ENCODE measurements around the gene PASD1. TPM values are rescaled to one million over a fixed set of nuclear protein-coding genes. Genes with fewer than 3 reads are reported as not detected.
A peak's percentile ranks its signal among the peaks of the same experiment; 100 is the strongest.
"Not testable (repeated sequence)": the region's sequence is repeated elsewhere in the genome, so short reads cannot be mapped to it uniquely, and the experiment has no call there.

Gene PASD1, protein sequence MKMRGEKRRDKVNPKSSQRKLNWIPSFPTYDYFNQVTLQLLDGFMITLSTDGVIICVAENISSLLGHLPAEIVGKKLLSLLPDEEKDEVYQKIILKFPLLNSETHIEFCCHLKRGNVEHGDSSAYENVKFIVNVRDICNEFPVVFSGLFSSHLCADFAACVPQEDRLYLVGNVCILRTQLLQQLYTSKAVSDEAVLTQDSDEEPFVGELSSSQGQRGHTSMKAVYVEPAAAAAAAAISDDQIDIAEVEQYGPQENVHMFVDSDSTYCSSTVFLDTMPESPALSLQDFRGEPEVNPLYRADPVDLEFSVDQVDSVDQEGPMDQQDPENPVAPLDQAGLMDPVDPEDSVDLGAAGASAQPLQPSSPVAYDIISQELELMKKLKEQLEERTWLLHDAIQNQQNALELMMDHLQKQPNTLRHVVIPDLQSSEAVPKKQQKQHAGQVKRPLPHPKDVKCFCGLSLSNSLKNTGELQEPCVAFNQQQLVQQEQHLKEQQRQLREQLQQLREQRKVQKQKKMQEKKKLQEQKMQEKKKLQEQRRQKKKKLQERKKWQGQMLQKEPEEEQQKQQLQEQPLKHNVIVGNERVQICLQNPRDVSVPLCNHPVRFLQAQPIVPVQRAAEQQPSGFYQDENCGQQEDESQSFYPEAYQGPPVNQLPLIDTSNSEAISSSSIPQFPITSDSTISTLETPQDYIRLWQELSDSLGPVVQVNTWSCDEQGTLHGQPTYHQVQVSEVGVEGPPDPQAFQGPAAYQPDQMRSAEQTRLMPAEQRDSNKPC
- total RNA-seq (2014; rRNA removed; shearing (Covaris generic)), result 0.12 TPM in 1 of 2 replicates, not detected in the other

DNA sequence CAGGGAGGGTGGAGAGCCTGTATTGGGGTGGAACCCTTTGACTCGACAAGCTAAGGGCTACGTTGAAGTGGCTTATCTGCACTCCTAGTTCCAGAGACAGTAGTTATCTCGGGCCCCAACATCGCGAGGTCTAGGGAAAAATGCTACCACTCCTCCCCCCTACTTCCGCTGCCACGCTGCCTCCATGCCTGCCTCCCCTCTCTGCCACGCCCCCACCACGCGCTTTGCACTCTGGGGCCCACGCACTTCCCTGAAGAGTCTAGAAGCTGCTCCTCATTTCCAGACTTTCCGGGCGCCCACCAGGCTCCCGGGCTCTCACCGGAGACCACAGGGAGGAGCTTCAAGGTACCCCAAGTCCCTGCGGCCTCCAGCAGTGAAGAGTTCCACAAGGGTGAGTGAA is at the start of gene PASD1:
Gene PASD1, plus strand, starts transcription at position 227 of the 400 bp plus-strand sequence. CDS start 37,879 bp downstream, outside the sequence.
- no peak for DNase-seq (ENCODE audit: low spot score)

DNA sequence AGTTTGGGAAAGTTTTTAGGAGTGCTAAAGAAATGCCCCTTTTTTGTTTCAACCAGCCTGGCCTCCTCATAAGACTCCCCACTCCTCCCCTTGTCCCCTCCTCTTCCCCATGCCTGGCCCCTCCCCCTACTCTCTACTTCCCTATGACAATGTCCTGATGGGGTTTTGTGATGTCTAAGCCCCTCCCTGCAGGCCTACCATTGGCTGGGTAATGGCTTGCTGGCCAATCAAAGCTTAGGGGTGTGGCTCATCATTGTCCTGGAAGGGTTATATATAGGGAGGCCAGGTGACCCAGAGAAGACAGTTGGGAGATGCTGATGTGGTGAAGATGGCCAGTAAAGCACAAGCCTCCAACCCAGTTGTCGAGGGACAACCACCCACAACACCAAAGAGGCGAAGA is 48.2 kb upstream of the PASD1 start:
- no peak for DNase-seq (ENCODE audit: low spot score)

DNA sequence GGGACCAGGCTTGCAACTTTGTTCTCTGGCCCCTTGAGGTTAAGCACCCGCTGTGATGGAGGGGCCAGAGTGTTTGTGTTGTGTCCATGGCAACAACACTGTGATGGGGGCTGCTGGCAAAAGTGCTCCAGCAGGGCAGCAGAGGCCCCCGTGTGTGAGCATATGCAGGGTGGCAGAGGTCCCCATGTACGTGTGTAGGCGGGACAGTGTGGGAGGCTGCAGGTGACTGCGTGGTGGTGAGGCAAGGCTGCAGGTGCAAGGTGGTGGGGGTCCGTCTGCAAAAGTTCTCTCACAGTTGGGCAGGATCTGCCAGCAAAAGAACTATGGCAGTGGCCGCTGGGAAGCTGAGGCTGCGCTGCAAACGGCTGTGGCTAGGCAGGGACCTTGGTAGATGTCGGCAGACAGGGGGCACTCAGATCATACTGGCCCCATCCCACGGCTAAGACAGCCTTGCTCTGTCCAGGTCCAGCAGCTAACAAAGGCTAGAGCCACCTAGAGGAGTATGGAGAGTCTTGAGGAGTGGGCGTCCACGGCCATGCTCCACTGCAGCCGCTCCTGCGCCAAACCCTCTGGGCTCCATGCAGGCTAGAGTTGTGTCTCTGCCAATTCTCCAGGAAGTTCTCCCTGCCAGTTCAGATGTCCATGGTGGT is 46.8 kb upstream of the PASD1 start:
- DNase-seq (ENCODE audit: low spot score), result no peak

DNA sequence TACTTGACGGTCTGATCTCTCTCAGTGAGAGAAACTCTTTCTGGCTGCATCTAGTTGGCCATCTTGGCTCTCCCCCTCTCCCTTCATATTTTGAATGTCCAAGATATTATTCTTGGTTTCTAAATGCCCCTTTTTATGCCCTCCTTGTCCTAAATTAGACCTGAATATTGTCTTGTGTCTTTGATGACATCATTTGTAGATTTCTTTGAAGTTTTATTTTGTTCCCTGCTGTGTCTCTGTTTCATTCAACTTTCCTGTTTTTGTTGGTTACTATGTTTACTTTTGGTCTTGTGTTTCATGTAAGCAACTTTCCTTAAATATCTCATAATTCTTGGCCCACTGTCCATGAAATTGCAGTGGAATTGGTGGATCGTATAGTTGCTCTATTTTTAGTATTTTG is 46.1 kb upstream of the PASD1 start:
- no peak for DNase-seq (ENCODE audit: low spot score)

DNA sequence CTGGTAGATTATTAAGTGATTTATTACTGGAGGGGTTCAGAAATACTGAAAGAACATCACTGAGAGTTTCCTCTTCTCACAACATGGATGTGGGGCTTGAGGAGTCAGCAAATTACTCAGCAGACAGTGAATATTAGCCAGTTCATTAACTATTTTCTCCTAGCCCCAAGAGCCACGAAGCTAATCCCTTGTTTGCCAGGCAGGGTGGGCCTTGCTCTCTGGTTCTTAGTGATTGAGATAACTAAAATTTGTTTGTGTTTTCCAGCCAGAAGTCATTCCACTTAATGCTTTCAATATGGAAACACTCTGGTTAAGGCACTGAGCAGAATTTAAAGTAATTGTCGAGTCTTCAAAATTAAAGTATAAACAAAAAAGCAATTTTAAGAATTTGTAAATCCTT is 40.1 kb upstream of the PASD1 start:
- no peak for DNase-seq (ENCODE audit: low spot score)

DNA sequence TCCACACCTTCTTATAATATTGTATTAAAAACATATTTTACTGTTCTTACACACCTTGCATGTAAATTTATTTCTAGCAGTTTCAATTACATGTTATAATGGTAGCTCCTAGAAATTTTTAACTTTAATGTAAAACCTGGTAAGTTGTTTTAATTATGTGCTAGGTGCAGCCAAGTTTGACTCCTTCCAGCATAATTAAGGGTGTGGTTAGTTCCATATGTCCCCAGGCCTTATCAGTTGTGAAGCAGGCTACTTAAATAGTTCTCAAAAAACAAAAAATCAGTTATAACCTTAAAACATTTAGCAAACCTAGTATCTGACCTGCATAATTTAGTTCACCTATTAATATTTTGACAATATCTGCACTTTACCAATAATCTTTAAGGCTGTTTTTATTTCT is 26.9 kb upstream of the PASD1 start:
- DNase-seq (ENCODE audit: low spot score), result no peak

DNA sequence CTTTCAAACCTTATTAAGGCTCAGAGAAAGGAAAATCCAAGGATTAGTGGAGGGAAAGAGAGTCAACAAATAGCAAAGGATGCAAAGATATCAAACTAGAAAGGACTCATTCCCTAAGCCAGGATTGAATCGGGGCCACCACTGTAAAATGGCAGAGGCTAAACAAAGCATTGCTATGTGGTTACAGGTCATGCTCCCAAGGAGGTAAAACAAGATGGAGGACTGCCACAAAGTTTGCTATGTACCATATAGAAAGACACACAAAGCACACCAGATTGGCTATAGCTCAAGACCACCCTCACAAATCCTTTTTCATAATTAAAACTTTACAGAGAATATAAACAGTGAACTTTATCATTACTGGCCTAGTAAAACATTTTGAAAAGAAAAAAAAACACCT is 25.9 kb upstream of the PASD1 start:
- DNase-seq (ENCODE audit: low spot score), result no peak

DNA sequence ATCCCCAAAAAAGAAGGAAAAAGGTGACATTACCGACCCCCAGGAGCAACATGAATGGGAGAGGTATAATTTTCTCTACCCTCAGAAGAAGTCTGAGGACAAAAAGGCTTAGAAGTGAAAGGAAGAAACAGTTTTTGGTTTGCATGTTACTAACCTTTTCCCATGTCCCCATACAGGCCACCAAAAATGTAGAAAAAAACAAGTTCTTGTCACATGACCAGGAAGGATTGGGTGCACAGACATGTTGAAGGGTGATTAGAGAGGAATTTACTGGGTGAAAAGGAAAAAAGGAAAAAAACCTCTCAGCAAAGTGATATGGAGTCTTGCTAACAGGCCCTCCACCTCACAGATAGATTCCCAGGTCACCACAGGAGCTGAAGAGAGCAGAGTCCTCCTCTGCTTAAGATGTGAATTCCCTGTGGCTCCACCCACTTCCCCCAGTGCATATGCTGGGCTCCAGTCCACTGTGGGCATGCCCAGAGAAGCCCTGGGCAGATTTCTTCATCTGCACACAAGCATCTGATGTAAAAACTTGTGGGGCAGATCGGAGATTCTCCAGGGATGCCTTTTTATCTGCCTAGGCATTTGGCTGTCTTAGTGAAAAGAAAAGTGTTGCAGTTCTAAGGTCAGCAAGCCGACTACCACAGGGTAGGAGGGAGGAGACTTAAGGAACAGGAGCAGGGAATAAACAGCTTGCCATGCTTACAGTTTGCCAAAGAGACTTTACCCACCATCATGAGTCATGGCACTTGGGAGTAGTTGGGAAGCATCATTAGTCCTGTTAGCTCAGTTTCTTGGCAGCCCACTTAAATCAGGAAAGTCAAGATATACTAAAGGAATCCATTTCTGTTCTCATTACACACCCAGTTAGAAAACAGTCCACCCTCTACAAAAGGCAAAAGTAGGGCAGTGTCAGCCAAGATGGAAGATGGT is 25.0 kb upstream of the PASD1 start:
- peak; percentile 13 for DNase-seq (ENCODE audit: low spot score)

DNA sequence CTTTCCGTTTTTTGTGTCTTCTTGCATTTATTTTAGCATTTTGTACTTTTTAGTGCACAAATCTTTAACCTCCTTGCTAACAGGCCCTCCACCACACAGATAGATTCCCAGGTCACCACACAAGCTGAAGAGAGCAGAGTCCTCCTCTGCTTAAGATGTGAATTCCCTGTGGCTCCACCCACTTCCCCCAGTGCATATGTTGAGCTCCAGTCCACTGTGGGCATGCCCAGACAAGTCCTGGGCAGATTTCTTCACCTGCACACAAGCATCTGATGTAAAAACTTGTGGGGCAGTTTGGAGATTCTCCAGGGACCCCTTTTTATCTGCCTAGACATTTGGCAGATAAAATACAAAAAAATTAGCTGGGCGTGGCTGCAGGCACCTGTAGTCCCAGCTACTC is 19.8 kb upstream of the PASD1 start:
- no peak for DNase-seq (ENCODE audit: low spot score)

DNA sequence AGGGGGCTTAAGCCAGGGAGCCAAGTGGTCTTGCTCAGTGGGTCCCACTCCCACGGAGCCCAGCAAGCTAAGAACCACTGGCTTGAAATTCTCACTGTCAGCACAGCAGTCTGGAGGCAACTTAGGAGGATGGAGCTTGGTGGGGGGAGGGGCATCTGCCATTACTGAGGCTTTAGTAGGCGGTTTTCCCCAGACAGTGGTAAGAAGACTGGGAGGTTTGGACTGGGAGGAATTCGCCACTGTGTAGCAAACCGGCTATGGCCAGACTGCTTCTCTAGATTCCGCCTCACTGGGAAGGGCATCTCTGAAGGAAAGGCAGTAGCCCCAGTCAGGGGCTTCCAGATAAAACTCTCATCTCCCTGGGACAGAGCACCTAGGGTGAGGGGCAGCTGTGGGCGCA is 17.2 kb upstream of the PASD1 start:
- not testable (repeated sequence) for DNase-seq (ENCODE audit: low spot score)

DNA sequence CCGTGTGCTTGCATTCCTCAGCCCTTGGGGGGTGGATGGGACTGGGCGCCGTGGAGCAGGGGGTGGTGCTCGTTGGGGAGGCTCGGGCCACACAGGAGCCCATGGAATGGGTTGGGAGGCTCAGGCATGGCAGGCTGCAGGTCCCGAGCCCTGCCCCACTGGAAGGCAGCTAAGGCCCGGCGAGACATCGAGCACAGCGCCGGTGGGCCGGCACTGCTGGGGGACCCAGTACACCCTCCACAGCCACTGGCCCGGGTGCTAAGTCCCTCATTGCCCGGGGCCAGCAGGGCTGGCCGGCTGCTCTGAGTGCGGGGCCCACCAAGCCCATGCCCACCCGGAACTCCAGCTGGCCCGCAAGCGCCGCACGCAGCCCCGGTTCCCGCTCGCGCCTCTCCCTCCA is 12.3 kb upstream of the PASD1 start:
- DNase-seq (ENCODE audit: low spot score), result not testable (repeated sequence)

DNA sequence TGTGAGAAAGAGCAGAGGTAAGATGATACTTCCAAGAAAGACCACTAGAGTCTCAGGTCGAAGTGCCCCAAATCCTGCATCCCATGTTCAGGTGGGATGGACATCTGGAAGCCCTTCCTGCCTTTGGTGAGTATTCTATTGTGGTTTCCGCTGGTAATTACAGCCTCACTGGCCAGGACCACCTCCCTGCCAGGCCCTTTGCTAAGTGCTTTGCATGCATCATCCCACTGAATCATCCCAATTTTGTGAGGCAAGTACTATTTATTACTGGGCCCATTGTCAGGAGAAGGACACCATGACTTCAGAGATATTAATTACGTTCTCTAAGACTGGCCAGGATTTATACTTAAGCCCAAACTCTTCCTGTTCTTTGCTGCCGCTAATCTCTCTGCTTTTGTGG is 10.7 kb upstream of the PASD1 start:
- no peak for DNase-seq (ENCODE audit: low spot score)

DNA sequence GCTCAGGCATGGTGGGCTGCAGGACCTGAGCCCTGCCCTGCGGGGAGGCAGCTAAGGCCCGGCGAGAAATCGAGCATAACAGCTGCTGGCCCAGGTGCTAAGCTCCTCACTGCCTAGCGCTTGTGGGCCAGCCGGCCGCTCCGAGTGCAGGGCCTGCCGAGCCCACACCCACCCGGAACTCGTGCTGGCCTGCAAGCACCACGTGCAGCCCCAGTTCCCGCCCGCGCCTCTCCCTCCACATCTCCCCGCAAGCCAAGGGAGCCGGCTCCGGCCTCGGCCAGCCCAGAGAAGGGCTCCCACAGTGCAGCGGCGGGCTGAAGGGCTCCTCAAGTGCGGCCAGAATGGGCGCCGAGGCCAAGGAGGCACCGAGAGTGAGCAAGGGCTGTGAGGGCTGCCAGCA is 8.2 kb upstream of the PASD1 start:
- not testable (repeated sequence) for DNase-seq (ENCODE audit: low spot score)

DNA sequence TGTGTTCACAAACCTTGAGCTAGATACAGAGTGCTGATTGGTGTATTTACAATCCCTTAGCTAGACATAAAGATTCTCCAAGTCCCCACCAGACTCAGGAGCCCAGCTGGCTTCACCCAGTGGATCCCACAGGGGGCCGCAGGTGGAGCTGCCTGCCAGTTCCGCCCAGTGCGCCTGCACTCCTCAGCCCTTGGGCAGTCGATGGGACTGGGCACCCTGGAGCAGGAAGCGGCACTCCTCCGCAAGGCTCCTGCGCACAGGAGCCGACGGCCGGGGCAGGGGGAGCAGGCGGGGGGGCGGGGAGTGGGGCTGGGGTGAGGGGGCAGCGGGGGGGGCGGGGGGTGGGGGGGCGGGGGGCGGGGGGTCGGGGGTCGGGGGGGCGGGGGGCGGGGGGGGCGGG is 990 bp upstream of the PASD1 start:
- DNase-seq (ENCODE audit: low spot score), result not testable (repeated sequence)

DNA sequence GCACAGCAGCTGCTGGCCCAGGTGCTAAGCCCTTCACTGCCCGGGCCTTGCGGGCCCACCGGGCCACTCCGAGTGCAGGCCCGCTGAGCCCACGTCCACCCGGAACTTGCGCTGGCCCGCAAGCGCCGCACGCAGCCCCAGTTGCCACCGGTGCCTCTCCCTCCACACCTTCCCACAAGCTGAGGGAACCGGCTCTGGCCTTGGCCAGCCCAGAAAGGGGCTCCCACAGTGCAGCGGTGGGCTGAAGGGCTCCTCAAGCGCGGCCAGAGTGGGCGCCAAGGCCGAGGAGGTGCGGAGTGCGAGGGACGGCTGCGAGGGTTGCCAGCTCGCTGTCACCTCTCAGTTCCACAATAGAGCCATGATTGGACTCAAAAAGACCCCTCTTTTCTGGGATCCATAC is 472 bp upstream of the PASD1 start:
- not testable (repeated sequence) for DNase-seq (ENCODE audit: low spot score)

DNA sequence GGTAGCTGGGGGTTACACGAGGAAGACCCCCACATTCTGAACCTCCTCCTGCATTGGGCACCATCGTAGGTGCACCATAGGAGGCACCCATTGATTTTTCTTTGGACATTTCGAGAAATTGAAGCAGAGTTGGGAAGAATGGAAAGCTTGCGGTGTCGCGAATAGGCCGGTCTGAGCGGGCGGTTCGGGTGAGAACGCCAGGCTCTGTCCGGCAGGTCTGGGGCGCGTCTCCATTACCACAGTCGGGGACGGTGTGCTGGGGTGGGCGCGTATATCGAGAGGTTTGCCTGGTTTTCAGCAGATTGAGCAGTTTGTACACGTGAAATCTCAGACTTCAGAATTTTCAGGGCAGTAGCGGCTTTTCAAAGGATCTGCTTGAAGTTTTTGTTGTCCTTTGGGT is 560 bp downstream of the PASD1 start:
- DNase-seq (ENCODE audit: low spot score), result no peak

DNA sequence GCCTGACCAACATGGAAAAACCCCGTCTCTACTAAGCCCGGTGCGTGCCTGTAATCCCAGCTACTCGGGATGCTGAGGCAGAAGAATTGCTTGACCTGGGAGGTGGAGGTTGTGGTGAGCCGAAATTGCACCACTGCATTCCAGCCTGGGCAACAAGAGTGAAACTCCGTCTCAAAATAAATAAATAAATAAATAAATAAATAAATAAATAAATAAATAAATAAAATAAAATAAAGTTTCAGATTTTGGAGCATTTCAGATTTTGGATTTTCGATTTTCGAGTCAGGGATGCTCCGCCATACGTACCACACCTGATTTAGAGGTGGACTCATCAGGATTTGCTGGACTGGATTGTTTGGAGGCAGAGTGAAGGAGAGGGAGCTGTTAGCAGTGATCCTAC is 3.4 kb downstream of the PASD1 start:
- not testable (repeated sequence) for DNase-seq (ENCODE audit: low spot score)

DNA sequence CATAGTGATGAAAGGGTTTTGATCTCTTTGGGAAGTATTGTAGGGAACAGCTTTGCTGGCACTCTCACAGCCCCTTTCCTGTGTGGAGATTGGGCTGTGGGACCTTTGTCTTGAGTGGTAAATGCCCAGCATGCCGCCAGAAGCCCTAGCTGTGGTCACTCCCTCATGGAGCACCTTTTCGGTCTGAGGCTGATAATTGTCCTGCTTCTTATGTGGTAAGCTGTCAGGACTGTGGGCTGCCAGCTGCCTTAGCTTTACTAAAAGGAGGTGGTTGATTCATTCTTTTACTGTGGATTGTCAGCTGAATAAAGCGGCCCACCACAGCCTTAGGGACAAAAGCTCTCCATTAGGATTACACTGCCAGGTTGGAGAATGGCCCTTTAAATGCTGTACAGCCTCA is 7.1 kb downstream of the PASD1 start:
- no peak for DNase-seq (ENCODE audit: low spot score)

DNA sequence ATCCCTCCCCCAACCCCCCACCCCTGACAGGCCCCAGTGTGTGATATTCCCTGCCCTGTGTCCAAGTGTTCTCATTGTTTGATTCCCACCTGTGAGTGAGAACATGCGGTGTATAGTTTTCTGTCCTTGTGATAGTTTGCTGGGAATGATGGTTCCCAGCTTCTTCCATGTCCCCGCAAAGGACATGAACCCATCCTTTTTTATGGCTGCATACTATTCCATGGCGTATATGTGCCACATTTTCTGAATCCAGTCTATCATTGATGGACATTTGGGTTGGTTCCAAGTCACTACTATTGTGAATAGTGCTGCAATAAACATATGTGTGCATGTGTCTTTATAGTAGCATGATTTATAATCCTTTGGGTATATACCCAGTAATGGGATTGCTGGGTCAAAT is 29.9 kb downstream of the PASD1 start:
- not testable (repeated sequence) for DNase-seq (ENCODE audit: low spot score)

DNA sequence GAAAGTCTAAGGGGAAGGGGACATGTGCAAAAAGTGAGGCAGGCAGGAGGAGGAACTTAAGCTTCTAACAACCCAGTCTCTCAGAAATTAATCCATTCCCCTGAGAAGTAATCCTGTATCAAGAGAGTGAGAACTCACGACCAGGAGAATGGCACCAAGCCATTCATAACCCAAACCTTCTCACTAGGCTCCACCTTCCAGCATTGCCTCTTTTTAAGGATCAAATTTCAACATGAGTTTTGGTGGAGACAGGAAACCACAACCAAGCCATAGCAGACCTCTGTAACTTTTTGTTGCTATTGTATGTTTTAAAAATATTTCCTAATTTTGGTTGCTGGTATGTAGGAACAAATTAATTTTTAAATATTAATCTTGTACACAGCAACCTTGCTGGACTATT is 32.8 kb downstream of the PASD1 start:
- DNase-seq (ENCODE audit: low spot score), result peak; percentile 45

DNA sequence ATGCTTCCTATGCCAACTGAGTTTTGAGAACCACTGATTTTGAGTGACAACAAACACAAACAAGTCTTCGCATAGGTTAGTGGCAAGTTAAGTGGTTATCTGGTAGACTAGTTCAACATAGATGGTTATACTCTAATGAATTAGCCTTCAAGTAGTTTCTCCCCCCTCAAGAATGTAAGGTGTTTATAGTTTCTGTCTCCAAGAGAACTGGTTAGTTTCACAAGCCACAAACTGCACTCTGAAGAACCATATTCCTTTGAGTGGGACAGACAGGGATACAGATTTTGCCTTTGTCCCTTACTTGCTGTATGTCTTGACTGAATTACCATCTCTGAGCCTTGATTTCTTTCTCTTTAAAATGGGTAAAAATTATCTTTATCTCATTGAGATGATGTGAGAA is 41.5 kb downstream of the PASD1 start:
- DNase-seq (ENCODE audit: low spot score), result no peak
